Neural cell (in vitro differentiated cells): ENCODE results near the gene DEAF1. TPM values are rescaled to one million over a fixed set of nuclear protein-coding genes. Genes with fewer than 3 reads are reported as not detected.

Source experiments
- H2AFZ ChIP-seq: fragments of 200-600, 300-800 bp; sonication (generic), shearing (Covaris generic); 2 replicates; pipeline ENCODE4 v1.6.0; 2014; ENCODE audit warnings: low read depth, mild to moderate bottlenecking, antibody characterized with exemption, low read length, moderate library complexity
- H3F3A ChIP-seq: fragments of 200-600 bp; shearing (Covaris generic); 2 replicates; pipeline ENCODE4 v1.6.1; 2016; ENCODE audit warnings: mild to moderate bottlenecking, moderate library complexity, mixed read lengths, antibody characterized with exemption, low read length; ENCODE audit not compliant: insufficient read depth, poor library complexity, severe bottlenecking
- H3K27ac ChIP-seq: fragments of 200-600, 300-800 bp; sonication (generic), shearing (Covaris generic); 2 replicates; pipeline ENCODE4 v1.5.1; 2014; ENCODE audit warnings: mild to moderate bottlenecking, low read length, moderate library complexity
- H3K27me3 ChIP-seq: fragments of 300-800, 200-600 bp; sonication (generic), shearing (Covaris generic); 2 replicates; pipeline ENCODE4 v1.6.0; 2014; ENCODE audit warnings: mild to moderate bottlenecking, low read depth, low read length, moderate library complexity; ENCODE audit not compliant: insufficient read depth
- H3K36me3 ChIP-seq: fragments of 300-800, 200-600 bp; sonication (generic), shearing (Covaris generic); 2 replicates; pipeline ENCODE4 v1.5.1; 2014; ENCODE audit warnings: mild to moderate bottlenecking, antibody characterized with exemption, low read length, moderate library complexity; ENCODE audit not compliant: insufficient read depth
- H3K4me2 ChIP-seq: fragments of 300-800, 200-600 bp; sonication (generic), shearing (Covaris generic); 2 replicates; pipeline ENCODE4 v1.6.0; 2014; ENCODE audit warnings: mild to moderate bottlenecking, low read length
- H3K4me3 ChIP-seq: fragments of 300-800, 200-600 bp; sonication (generic), shearing (Covaris generic); 2 replicates; pipeline ENCODE4 v1.5.1; 2014; ENCODE audit warnings: mild to moderate bottlenecking, low read length, moderate library complexity
- H3K79me2 ChIP-seq: fragments of 200-600 bp; shearing (Covaris generic); replicated peaks from 2 replicates; pipeline ENCODE4 v1.6.0; 2014; ENCODE audit warnings: mild to moderate bottlenecking, low read length, moderate library complexity; ENCODE audit not compliant: insufficient read depth
- H3K9ac ChIP-seq: fragments of 300-800, 200-600 bp; sonication (generic), shearing (Covaris generic); 2 replicates; pipeline ENCODE4 v1.6.1; 2016; ENCODE audit warnings: mild to moderate bottlenecking, low read length, mixed read lengths
- H3K9me2 ChIP-seq: fragments of 200-600 bp; shearing (Covaris generic); 2 replicates; pipeline ENCODE4 v1.6.1; 2016; ENCODE audit warnings: mild to moderate bottlenecking, low read length, mixed read lengths; ENCODE audit not compliant: insufficient read depth
- H3K9me3 ChIP-seq: fragments of 200-600, 300-800 bp; sonication (generic), shearing (Covaris generic); 2 replicates; pipeline ENCODE4 v1.6.1; 2016; ENCODE audit warnings: mild to moderate bottlenecking, mixed run types, low read length, moderate library complexity, mixed read lengths
- H4K20me1 ChIP-seq: fragments of 200-600 bp; shearing (Covaris generic); 2 replicates; pipeline ENCODE4 v1.6.1; 2016; ENCODE audit warnings: mild to moderate bottlenecking, mixed run types; ENCODE audit not compliant: insufficient read depth
- EP300 ChIP-seq: fragments of 450-650 bp; conservative IDR thresholded peaks from 2 replicates; pipeline ENCODE4 v1.6.1; 2014; ENCODE audit warnings: antibody characterized with exemption, mild to moderate bottlenecking, moderate library complexity; ENCODE audit not compliant: poor library complexity, severe bottlenecking
- EZH2 ChIP-seq: fragments of 200-600, 300-800 bp; shearing (Covaris generic), sonication (generic); IDR thresholded peaks from 2 replicates; pipeline ENCODE4 v1.6.1; 2014; ENCODE audit warnings: antibody characterized with exemption, low read length, borderline replicate concordance, mild to moderate bottlenecking; ENCODE audit not compliant: insufficient read depth, poor library complexity, severe bottlenecking
- MXI1 ChIP-seq: fragments of 450-650 bp; conservative IDR thresholded peaks from 2 replicates; pipeline ENCODE4 v1.6.1; 2014; ENCODE audit warnings: antibody characterized with exemption, mild to moderate bottlenecking; ENCODE audit not compliant: poor library complexity, severe bottlenecking
- POLR2AphosphoS5 ChIP-seq: IDR thresholded peaks from 2 replicates; pipeline ENCODE4 v1.6.1; 2012
- RAD21 ChIP-seq: fragments of 450-650 bp; conservative IDR thresholded peaks from 2 replicates; pipeline ENCODE4 v1.6.1; 2014; ENCODE audit warnings: antibody characterized with exemption, mild to moderate bottlenecking, moderate library complexity
- SMC3 ChIP-seq: fragments of 450-650 bp; conservative IDR thresholded peaks from 2 replicates; pipeline ENCODE4 v1.6.1; 2014; ENCODE audit warnings: antibody characterized with exemption, mild to moderate bottlenecking, moderate library complexity; ENCODE audit not compliant: poor library complexity
- TAF1 ChIP-seq: IDR thresholded peaks from 2 replicates; pipeline ENCODE4 v1.6.1; 2012; ENCODE audit warnings: low read depth
- polyA plus RNA-seq: library from polyadenylated mRNA; depleted of rRNA; stranded (reverse); fragments of >200 nt; gene quantifications from 2 replicates; pipeline ENCODE4 v1.2.3, GENCODE V29; 2014
- TF ChIP-seq, protein P1 (sequence below): IDR thresholded peaks from 2 replicates; pipeline ENCODE4 v1.6.1; 2012; ENCODE audit warnings: borderline replicate concordance
- TF ChIP-seq, protein P2 (sequence below): fragments of 450-650 bp; IDR thresholded peaks from 2 replicates; pipeline ENCODE4 v1.5.1; 2014; ENCODE audit warnings: antibody characterized with exemption, mild to moderate bottlenecking, moderate library complexity; ENCODE audit not compliant: poor library complexity, severe bottlenecking

Gene DEAF1
- polyA plus RNA-seq, 1 donor from 2014 or later: 87.6 TPM

DNA sequence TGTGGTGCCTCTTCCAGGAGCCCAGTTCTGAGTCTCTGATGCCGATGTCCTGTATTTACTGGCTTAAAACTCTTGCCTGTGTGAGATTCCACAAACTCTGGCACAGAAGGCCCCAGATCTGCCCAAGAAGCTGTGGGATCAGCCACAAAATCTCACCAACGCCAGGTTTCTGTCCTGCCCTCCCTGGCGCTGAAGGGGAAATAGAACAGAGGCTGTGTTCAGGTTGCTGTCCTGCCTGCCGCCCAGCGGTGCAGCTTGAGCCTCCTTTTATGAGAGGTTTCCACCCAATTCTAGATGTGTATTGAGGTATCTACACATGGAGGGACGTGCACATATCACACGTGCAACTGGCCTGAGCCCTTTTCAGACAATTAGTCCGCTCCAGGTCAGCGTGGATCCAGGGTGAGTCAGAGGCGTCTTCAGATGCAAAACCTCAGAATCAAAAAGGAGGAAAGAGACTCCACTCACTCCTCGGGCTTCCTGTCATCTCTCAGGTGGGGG, 2.8 kb upstream of the DEAF1 start:
- no peaks in the 10 kb centered on the region for H3K9me3 ChIP-seq
- H3K27ac ChIP-seq: no peak overlapping the region
- H3K79me2 ChIP-seq: peaks cover 18% of the 10 kb centered on the region
- H3F3A ChIP-seq: no peaks in the 10 kb centered on the region
- no peak overlapping the region for H2AFZ ChIP-seq
- H3K36me3 ChIP-seq: no peaks in the 10 kb centered on the region
- no peaks in the 10 kb centered on the region for H3K27me3 ChIP-seq
- H3K9ac ChIP-seq: no peak overlapping the region
- H3K4me3 ChIP-seq: no peak overlapping the region
- TF ChIP-seq EZH2: no peak
- H4K20me1 ChIP-seq: no peaks in the 10 kb centered on the region
- no peak overlapping the region for H3K4me2 ChIP-seq
- no peaks in the 10 kb centered on the region for H3K9me2 ChIP-seq

DNA sequence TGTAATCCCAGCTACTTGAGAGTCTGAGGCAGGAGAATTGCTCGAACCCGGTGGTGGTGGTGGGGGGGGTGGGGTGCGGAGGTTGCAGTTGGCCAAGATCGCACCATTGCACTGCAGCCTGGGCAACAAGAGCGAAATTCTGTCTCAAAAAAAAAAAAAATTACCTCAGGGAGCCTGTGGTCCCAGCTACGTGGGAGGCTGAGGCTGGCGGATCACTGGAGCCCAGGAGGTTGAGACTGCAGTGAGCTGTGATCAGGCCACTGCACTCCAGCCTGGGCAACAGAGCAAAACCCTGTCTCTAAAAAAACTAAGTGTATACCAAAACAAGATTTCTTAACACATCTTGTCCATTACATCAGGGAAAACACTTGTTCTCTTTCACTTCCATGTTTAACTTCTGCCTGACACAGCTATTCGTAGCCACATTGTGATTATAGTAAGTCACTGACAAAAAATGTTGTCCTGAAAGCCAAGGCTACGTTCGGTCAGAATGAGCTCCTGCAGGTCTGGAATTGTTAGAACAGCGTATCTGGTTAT, 2.0 kb upstream of the DEAF1 start:
- Histone ChIP-seq H3K36me3 (no peaks in the 10 kb centered on the region), H3F3A (no peaks in the 10 kb centered on the region), H3K4me3 (peak overlapping the region; percentile 85), H3K27ac (no peak overlapping the region), H3K9me3 (no peaks in the 10 kb centered on the region), H2AFZ (no peak overlapping the region), H4K20me1 (no peaks in the 10 kb centered on the region), H3K4me2 (no peak overlapping the region), H3K9me2 (no peaks in the 10 kb centered on the region), H3K27me3 (no peaks in the 10 kb centered on the region), H3K9ac (no peak overlapping the region), H3K79me2 (peaks cover 20% of the 10 kb centered on the region)
- TF ChIP-seq, protein P1, sequence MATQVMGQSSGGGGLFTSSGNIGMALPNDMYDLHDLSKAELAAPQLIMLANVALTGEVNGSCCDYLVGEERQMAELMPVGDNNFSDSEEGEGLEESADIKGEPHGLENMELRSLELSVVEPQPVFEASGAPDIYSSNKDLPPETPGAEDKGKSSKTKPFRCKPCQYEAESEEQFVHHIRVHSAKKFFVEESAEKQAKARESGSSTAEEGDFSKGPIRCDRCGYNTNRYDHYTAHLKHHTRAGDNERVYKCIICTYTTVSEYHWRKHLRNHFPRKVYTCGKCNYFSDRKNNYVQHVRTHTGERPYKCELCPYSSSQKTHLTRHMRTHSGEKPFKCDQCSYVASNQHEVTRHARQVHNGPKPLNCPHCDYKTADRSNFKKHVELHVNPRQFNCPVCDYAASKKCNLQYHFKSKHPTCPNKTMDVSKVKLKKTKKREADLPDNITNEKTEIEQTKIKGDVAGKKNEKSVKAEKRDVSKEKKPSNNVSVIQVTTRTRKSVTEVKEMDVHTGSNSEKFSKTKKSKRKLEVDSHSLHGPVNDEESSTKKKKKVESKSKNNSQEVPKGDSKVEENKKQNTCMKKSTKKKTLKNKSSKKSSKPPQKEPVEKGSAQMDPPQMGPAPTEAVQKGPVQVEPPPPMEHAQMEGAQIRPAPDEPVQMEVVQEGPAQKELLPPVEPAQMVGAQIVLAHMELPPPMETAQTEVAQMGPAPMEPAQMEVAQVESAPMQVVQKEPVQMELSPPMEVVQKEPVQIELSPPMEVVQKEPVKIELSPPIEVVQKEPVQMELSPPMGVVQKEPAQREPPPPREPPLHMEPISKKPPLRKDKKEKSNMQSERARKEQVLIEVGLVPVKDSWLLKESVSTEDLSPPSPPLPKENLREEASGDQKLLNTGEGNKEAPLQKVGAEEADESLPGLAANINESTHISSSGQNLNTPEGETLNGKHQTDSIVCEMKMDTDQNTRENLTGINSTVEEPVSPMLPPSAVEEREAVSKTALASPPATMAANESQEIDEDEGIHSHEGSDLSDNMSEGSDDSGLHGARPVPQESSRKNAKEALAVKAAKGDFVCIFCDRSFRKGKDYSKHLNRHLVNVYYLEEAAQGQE: no peak
- TF ChIP-seq EP300: no peak
- TF ChIP-seq RAD21: no peak
- no peak for TF ChIP-seq POLR2AphosphoS5
- TF ChIP-seq, protein P2, sequence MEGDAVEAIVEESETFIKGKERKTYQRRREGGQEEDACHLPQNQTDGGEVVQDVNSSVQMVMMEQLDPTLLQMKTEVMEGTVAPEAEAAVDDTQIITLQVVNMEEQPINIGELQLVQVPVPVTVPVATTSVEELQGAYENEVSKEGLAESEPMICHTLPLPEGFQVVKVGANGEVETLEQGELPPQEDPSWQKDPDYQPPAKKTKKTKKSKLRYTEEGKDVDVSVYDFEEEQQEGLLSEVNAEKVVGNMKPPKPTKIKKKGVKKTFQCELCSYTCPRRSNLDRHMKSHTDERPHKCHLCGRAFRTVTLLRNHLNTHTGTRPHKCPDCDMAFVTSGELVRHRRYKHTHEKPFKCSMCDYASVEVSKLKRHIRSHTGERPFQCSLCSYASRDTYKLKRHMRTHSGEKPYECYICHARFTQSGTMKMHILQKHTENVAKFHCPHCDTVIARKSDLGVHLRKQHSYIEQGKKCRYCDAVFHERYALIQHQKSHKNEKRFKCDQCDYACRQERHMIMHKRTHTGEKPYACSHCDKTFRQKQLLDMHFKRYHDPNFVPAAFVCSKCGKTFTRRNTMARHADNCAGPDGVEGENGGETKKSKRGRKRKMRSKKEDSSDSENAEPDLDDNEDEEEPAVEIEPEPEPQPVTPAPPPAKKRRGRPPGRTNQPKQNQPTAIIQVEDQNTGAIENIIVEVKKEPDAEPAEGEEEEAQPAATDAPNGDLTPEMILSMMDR: no peak
- no peak for TF ChIP-seq MXI1
- TF ChIP-seq TAF1: no peak
- no peak for TF ChIP-seq SMC3
- no peak for TF ChIP-seq EZH2
